GM18526 (cell line): ENCODE results near the gene ZNF512.

Experiments used
- POLR2A ChIP-seq: IDR thresholded peaks from 3 replicates; pipeline ENCODE4 v1.6.1; 2011; ENCODE audit not compliant: insufficient read length; ENCODE audit errors: extremely low read depth

ZNF512 gene

GRCh38 chr2:27582695-27583389 is at the start of gene ZNF512:
Gene ZNF512 (plus strand): TSS chr2:27583042. CDS start chr2:27583113, 71 bp downstream.
- peak; percentile 63 for TF ChIP-seq POLR2A

- no peak for TF ChIP-seq POLR2A
These were observed 45.6 kb upstream of the ZNF512 start for GRCh38 chr2:27537287-27537686.

GRCh38 chr2:27544143-27544821 is 38.6 kb upstream of the ZNF512 start:
- no peak for TF ChIP-seq POLR2A

GRCh38 chr2:27545348-27546141 is 37.3 kb upstream of the ZNF512 start:
- TF ChIP-seq POLR2A: no peak

GRCh38 chr2:27549303-27549702 is 33.5 kb upstream of the ZNF512 start:
- TF ChIP-seq POLR2A: no peak

- no peak for TF ChIP-seq POLR2A
These were observed 31.3 kb upstream of the ZNF512 start for GRCh38 chr2:27551514-27551913.

- TF ChIP-seq POLR2A: no peak
These were observed 29.9 kb upstream of the ZNF512 start for GRCh38 chr2:27552941-27553340.

GRCh38 chr2:27559228-27559627 is 23.6 kb upstream of the ZNF512 start:
- no peak for TF ChIP-seq POLR2A

GRCh38 chr2:27561060-27561459 is 21.8 kb upstream of the ZNF512 start:
- TF ChIP-seq POLR2A: no peak

- TF ChIP-seq POLR2A: no peak
These were observed 16.2 kb upstream of the ZNF512 start for GRCh38 chr2:27566628-27567027.

- TF ChIP-seq POLR2A: no peak
These were observed 13.4 kb upstream of the ZNF512 start for GRCh38 chr2:27569398-27569797.

GRCh38 chr2:27571197-27571596 is 11.6 kb upstream of the ZNF512 start:
- no peak for TF ChIP-seq POLR2A

- no peak for TF ChIP-seq POLR2A
These were observed 11.2 kb upstream of the ZNF512 start for GRCh38 chr2:27571681-27572080.

GRCh38 chr2:27572439-27572838 is 10.4 kb upstream of the ZNF512 start:
- TF ChIP-seq POLR2A: no peak

- TF ChIP-seq POLR2A: no peak
These were observed 9.8 kb upstream of the ZNF512 start for GRCh38 chr2:27572998-27573429.

GRCh38 chr2:27573452-27573851 is 9.4 kb upstream of the ZNF512 start:
- TF ChIP-seq POLR2A: no peak
